GM12873 (cell line): Measurements from ENCODE around the gene KCTD8.

Experiments
- CTCF ChIP-seq: IDR thresholded peaks from 2 replicates; pipeline ENCODE4 v1.5.1; 2012; ENCODE audit warnings: low read depth, mild to moderate bottlenecking, moderate library complexity, low read length, control low read depth; ENCODE audit not compliant: insufficient read depth; ENCODE audit errors: missing control alignments

Gene KCTD8

GRCh38 chr4:44145868-44146267, 302.7 kb downstream of the KCTD8 start:
- TF ChIP-seq CTCF = no peak

GRCh38 chr4:44132526-44132925, 316.1 kb downstream of the KCTD8 start:
- TF ChIP-seq CTCF = no peak
